ENCODE measurements around the gene VWC2. TPM values are rescaled to one million over a fixed set of nuclear protein-coding genes. Genes with fewer than 3 reads are reported as not detected.

VWC2 gene
- total and polyA plus RNA-seq, 2 of the 13 experiments (the other 11 are each of a cell fraction or from before 2014, with no cell fraction given): not detected

- intact Hi-C loops (cut with micrococcal nuclease; ENCODE audit: unreplicated experiment): no loop called here
- DNase-seq (ENCODE audit: low spot score) (no peak), ATAC-seq (no peak), FAIRE-seq (no peak)
- no peaks in the 10 kb centered on the region for H3K27me3 ChIP-seq (ENCODE audit: control insufficient read depth in 1 of 2, insufficient read depth in 2 of 2, low read length in 2 of 2)
- in situ Hi-C loops (cut with HindIII; ENCODE audit: extremely low pct_ligation_motif_present, low pct_unique_long_range_greater_than_20kb): no loop called here
- no peaks in the 10 kb centered on the region for H4K20me1 ChIP-seq (ENCODE audit: insufficient read depth, low read length)
- no peak overlapping the region for H3K27ac ChIP-seq (ENCODE audit: extremely low read length, insufficient read depth, low read length)
- H3K9me3 ChIP-seq (ENCODE audit: low read length): no peaks in the 10 kb centered on the region
- no peak overlapping the region for H3K9ac ChIP-seq (ENCODE audit: insufficient read depth, low read depth, low read length)
- H3K79me2 ChIP-seq (ENCODE audit: insufficient read depth, low read length): no peaks in the 10 kb centered on the region
- WGBS (ENCODE audit: low lambda C conversion rate): 9% methylated on average over 5 of the region's 5 CpGs
- BruUV-seq (replicated peaks): no TSS peak
- H3K4me3 ChIP-seq (replicated peaks in 1 of 3; ENCODE audit: insufficient read depth in 1 of 3, low read depth in 2 of 3, low read length in 3 of 3): no peak overlapping the region
- CTCF ChIA-PET (ENCODE audit: low intra/inter-chr PET ratio, low total read pairs): no interaction called here
- no peak overlapping the region for H3K4me2 ChIP-seq (ENCODE audit: low read depth, low read length)
- POLR2A ChIA-PET: no interaction called here
- H3K4me1 ChIP-seq (ENCODE audit: insufficient read depth, low read length): no peaks in the 10 kb centered on the region
- no peaks in the 10 kb centered on the region for H3K36me3 ChIP-seq (replicated peaks in 1 of 2; ENCODE audit: control insufficient read depth in 1 of 2, insufficient read depth in 2 of 2, low read length in 2 of 2)
- H2AFZ ChIP-seq (ENCODE audit: low read length): no peak overlapping the region
- TF ChIP-seq NFKB2 (CRISPR knock-in tag; IDR thresholded peaks at IDR 0.05; ENCODE audit: borderline replicate concordance) (no peak), ZNF770 (CRISPR knock-in tag; IDR thresholded peaks at IDR 0.05) (no peak), SNAPC2 (CRISPR knock-in tag; IDR thresholded peaks at IDR 0.05) (no peak), PRMT3 (CRISPR knock-in tag; IDR thresholded peaks at IDR 0.05; ENCODE audit: borderline replicate concordance, low read depth) (no peak), SETDB1 (CRISPR knock-in tag; IDR thresholded peaks at IDR 0.05; ENCODE audit: borderline replicate concordance) (no peak), TAF15 (IDR thresholded peaks at IDR 0.05; ENCODE audit: low read depth, low read length, poor library complexity, severe bottlenecking) (no peak), SUZ12 (IDR thresholded peaks at IDR 0.05; ENCODE audit: low read depth, low read length) (no peak), AFF4 (CRISPR knock-in tag; IDR thresholded peaks at IDR 0.05) (no peak), ZNF12 (CRISPR knock-in tag; IDR thresholded peaks at IDR 0.05) (no peak), TEF (CRISPR knock-in tag; IDR thresholded peaks at IDR 0.05) (no peak), GMEB1 (CRISPR knock-in tag; IDR thresholded peaks at IDR 0.05; ENCODE audit: borderline replicate concordance) (no peak), IRF2 (CRISPR knock-in tag; IDR thresholded peaks at IDR 0.05) (no peak)
Measured at GRCh38 chr7:49822856-49823255, 49.4 kb downstream of the VWC2 start.

Data from HepG2 (cell line).